GM12878 (cell line): ENCODE measurements around the gene HRH3. TPM values are rescaled to one million over a fixed set of nuclear protein-coding genes. Genes with fewer than 3 reads are reported as not detected.

Experiments
- ATAC-seq: fragments of 200-7000 bp; cut with Tn5 transposase; 3 replicates; pipeline ENCODE4 v1.9.1; 2020; ENCODE audit warnings: mild to moderate bottlenecking, moderate library complexity
- BruUV-seq: library from RNA; stranded (reverse); fragments of 400-500 nt; replicated peaks from 2 replicates; lab custom pipeline; 2021; lab: Mats Ljungman, UMichigan
- CTCF ChIA-PET: fragments of 300-600 bp; sonication (Branson Sonifier 250); formaldehyde crosslinking; extraction: SDS; loops from one replicate; lab custom pipeline; 2021; ENCODE audit warnings: inconsistent platforms; lab: Yijun Ruan, JAX
- POLR2A ChIA-PET: fragments of 350-600 bp; formaldehyde crosslinking; extraction: SDS; loops from one replicate; lab custom pipeline; 2021; ENCODE audit warnings: inconsistent platforms; lab: Charles Lee
- RAD21 ChIA-PET: fragments of 300-600 bp; sonication (Branson Sonifier 250); formaldehyde crosslinking; loops from one replicate; lab custom pipeline; 2023; ENCODE audit warnings: antibody characterized with exemption; ENCODE audit not compliant: unreplicated experiment; lab: Charles Lee
- SMC1A ChIA-PET: fragments of 300-600 bp; sonication (Branson Sonifier 250); formaldehyde crosslinking; loops from one replicate; lab custom pipeline; 2023; ENCODE audit not compliant: unreplicated experiment, uncharacterized antibody; lab: Charles Lee
- DNase-seq: peaks from one replicate; pipeline ENCODE4 v3.0.0-alpha.2; 2011; ENCODE audit warnings: low read depth, low spot score
- FAIRE-seq: peaks from 3 replicates; lab custom pipeline; 2011; peaks lifted over from hg19 to GRCh38; lab: Jason Lieb, UNC
- H2AFZ ChIP-seq: 2 replicates; pipeline ENCODE4 v1.6.0; 2011; ENCODE audit warnings: low read depth, low read length, control low read depth; ENCODE audit not compliant: control insufficient read depth
- H3K27ac ChIP-seq: 2 replicates; pipeline ENCODE4 v1.5.1; 2011; ENCODE audit warnings: control low read depth; ENCODE audit not compliant: control insufficient read depth, insufficient read depth
- H3K27me3 ChIP-seq, 2 experiments: replicated peaks in 1 of 2; 2 replicates each; pipeline versions ENCODE4 v1.6.0 to v1.6.1; 2011; ENCODE audit warnings: low read length in 1 of 2; ENCODE audit not compliant: control insufficient read depth in 2 of 2, insufficient read depth in 2 of 2
- H3K36me3 ChIP-seq, 2 experiments: 2 replicates each; pipeline ENCODE4 v1.5.1; 2011; ENCODE audit warnings: low read length in 1 of 2; ENCODE audit not compliant: control insufficient read depth in 2 of 2, insufficient read depth in 2 of 2
- H3K4me1 ChIP-seq: 2 replicates; pipeline ENCODE4 v1.6.1; 2011; ENCODE audit warnings: mild to moderate bottlenecking, low read length, moderate library complexity, mixed read lengths; ENCODE audit not compliant: control insufficient read depth, insufficient read depth
- H3K4me2 ChIP-seq: 2 replicates; pipeline ENCODE4 v1.6.0; 2011; ENCODE audit warnings: control low read depth; ENCODE audit not compliant: control insufficient read depth, insufficient read depth
- H3K4me3 ChIP-seq: fragments of 200-600 bp; sonication (generic); 2 replicates; pipeline ENCODE4 v1.5.1; 2016
- H3K79me2 ChIP-seq: 2 replicates; pipeline ENCODE4 v1.6.0; 2011; ENCODE audit warnings: low read length; ENCODE audit not compliant: control insufficient read depth, insufficient read depth
- H3K9ac ChIP-seq: 2 replicates; pipeline ENCODE4 v1.8.0; 2011; ENCODE audit warnings: low read length, control low read depth, mixed read lengths; ENCODE audit not compliant: control insufficient read depth, insufficient read depth
- H3K9me3 ChIP-seq: replicated peaks from 3 replicates; pipeline ENCODE4 v1.5.1; 2011; ENCODE audit warnings: mild to moderate bottlenecking, low read length; ENCODE audit not compliant: control insufficient read depth, insufficient read depth
- H4K20me1 ChIP-seq: 2 replicates; pipeline ENCODE4 v1.6.0; 2011; ENCODE audit not compliant: control insufficient read depth, insufficient read depth
- CREB1 ChIP-seq: IDR thresholded peaks from 2 replicates; pipeline ENCODE4 v1.6.1; 2012; ENCODE audit warnings: low read depth, mild to moderate bottlenecking, inconsistent platforms
- RELA ChIP-seq: fragments of 450-650 bp; IDR thresholded peaks from 2 replicates; pipeline ENCODE4 v1.8.0; 2014; ENCODE audit warnings: borderline replicate concordance; ENCODE audit not compliant: partially characterized antibody
- RUNX3 ChIP-seq: IDR thresholded peaks from 2 replicates; pipeline ENCODE4 v1.6.1; 2012; ENCODE audit warnings: low read length, inconsistent platforms
- TARDBP ChIP-seq: IDR thresholded peaks from 2 replicates; pipeline ENCODE4 v1.6.1; 2016; ENCODE audit warnings: borderline replicate concordance
- TCF7 ChIP-seq: IDR thresholded peaks from 2 replicates; pipeline ENCODE4 v1.6.1; 2014; ENCODE audit warnings: antibody characterized with exemption, borderline replicate concordance
- YBX1 ChIP-seq: fragments of 450-650 bp; IDR thresholded peaks from 2 replicates; pipeline ENCODE4 v1.6.1; 2016; ENCODE audit warnings: antibody characterized with exemption
- WGBS: methylation state at CpG from one replicate; pipeline ENCODE4 v1.1.6; 2016; ENCODE audit warnings: low lambda C conversion rate; ENCODE audit not compliant: insufficient replicate concordance, insufficient coverage; ENCODE audit errors: missing lambda C conversion rate; 5-methylcytosine and 5-hydroxymethylcytosine counted together
- in situ Hi-C: fragments of 300-500 bp; cut with MboI; formaldehyde crosslinking; loops from 9 replicates; pipeline ENCODE4 v1.14.3; 2018; ENCODE audit warnings: mixed read lengths
- intact Hi-C: fragments of 100-400 bp; cut with micrococcal nuclease; formaldehyde crosslinking; loops from one replicate; pipeline ENCODE4 v1.14.2; 2022; ENCODE audit not compliant: unreplicated experiment
- polyA plus RNA-seq, 11 experiments: library from polyadenylated mRNA; depleted of rRNA in 4 of 11; unstranded in 6 of 11; stranded (reverse) in 5 of 11; fragments of >200 nt; fragmentation: Nextera tagmentation in 4 of 11; fragmentation: Illumina TruSeq in 1 of 11; extraction: Ambion mirVana in 4 of 11; extraction: Trizol in 1 of 11; gene quantifications; 1 replicate in 1 of 11; 2 replicates in 10 of 11; pipeline versions ENCODE4 v1.2.1 to v1.2.3, GENCODE V29; 2011 to 2016; ENCODE audit warnings: inconsistent platforms in 2 of 11, missing spikeins in 2 of 11, low read depth in 1 of 11
- total RNA-seq, 4 experiments: library from RNA; depleted of rRNA in 3 of 4; stranded (reverse); fragments of >200 nt in 3 of 4; fragmentation: Illumina TruSeq in 1 of 4; extraction: Trizol in 1 of 4; gene quantifications; 2 replicates each; pipeline versions ENCODE4 v1.2.1 to v1.2.3, GENCODE V29; 2013 to 2021
- TF ChIP-seq, protein P1 (sequence below): IDR thresholded peaks from 2 replicates; pipeline ENCODE4 v1.6.1; 2011; ENCODE audit warnings: low read depth, low read length, improper control_type of control experiment, borderline replicate concordance
- TF ChIP-seq, protein P2 (sequence below): fragments of 450-650 bp; IDR thresholded peaks from 2 replicates; pipeline ENCODE4 v1.6.1; 2017; ENCODE audit warnings: borderline replicate concordance
- TF ChIP-seq, protein P3 (sequence below): fragments of 450-650 bp; IDR thresholded peaks from 2 replicates; pipeline ENCODE4 v1.6.1; 2017; ENCODE audit warnings: antibody characterized with exemption, mild to moderate bottlenecking, moderate library complexity
- TF ChIP-seq, protein P4 (sequence below): fragments of 450-650 bp; IDR thresholded peaks from 2 replicates; pipeline ENCODE4 v1.6.1; 2017; ENCODE audit warnings: mild to moderate bottlenecking, moderate library complexity
- TF ChIP-seq, protein P5 (sequence below): IDR thresholded peaks from 2 replicates; pipeline ENCODE4 v1.6.1; 2012; ENCODE audit warnings: low read length, inconsistent platforms

HRH3 gene
- total and polyA plus RNA-seq, 10 of the 15 experiments (the other 5 are each of a cell fraction or from before 2014, with no cell fraction given), result not detected

DNA sequence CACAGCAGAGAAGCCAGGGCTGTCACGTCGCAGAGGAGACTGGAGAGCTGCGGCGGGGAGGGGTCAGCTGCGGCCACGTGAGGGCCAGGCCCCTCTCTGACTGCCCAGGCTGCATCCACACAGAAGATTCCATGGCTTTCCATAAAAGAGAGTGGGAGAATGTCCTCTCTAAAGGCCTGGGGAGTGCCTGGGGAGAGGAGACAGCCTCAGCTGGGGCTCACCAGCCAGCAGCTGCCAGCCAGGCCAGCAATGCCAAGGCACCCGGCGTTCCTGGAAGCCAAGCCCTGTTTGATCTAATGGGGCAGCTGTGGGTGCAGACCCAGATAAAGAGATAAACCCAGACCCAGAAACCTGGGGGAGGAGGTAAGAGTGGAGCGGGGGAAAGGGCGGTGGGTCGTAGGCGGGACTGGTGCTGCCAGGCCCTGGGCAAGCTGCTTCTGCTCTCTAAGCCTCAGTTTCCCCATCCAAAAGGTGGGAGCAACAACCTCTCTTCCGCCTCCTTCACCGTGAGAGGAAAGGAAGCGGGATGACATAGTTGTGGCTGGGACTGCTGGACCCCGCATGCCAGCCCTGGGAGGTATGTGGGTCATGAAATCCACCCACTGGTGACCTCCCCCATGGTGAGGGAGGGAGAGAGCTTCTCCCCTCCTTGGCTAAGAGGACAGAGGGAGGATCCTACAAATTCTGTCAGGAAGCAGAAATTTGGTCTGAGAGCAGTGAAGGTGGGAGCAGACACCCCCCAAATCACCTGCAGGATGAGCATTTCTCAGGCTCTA is 15.1 kb upstream of the HRH3 start (continued):
- TF ChIP-seq, protein P1, sequence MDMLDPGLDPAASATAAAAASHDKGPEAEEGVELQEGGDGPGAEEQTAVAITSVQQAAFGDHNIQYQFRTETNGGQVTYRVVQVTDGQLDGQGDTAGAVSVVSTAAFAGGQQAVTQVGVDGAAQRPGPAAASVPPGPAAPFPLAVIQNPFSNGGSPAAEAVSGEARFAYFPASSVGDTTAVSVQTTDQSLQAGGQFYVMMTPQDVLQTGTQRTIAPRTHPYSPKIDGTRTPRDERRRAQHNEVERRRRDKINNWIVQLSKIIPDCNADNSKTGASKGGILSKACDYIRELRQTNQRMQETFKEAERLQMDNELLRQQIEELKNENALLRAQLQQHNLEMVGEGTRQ, result no peak
- TF ChIP-seq, protein P2, sequence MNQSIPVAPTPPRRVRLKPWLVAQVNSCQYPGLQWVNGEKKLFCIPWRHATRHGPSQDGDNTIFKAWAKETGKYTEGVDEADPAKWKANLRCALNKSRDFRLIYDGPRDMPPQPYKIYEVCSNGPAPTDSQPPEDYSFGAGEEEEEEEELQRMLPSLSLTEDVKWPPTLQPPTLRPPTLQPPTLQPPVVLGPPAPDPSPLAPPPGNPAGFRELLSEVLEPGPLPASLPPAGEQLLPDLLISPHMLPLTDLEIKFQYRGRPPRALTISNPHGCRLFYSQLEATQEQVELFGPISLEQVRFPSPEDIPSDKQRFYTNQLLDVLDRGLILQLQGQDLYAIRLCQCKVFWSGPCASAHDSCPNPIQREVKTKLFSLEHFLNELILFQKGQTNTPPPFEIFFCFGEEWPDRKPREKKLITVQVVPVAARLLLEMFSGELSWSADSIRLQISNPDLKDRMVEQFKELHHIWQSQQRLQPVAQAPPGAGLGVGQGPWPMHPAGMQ, result no peak
- no peak for TF ChIP-seq YBX1
- no peak for TF ChIP-seq RELA
- TF ChIP-seq, all 136 proteins: peak for 0

DNA sequence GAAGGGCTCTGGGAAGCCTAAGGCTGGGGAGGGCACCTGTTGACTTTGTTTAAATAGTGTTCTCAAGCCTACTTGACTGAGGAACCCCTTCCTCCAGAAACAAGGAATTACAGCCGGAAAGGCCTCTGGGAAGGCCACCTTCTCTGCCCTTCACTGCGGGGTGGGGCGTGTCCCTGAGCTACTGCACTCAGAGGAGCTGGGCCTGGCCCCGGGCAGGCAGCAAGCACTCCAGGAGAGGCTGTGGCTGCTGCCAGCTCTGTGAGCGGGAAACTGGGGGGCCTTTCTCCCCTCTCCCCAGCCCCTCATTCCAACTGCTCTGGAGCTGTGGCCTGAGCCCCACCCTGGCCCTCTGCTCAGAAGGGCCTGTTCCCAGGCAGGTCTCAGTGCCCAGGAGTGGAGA is 14.3 kb upstream of the HRH3 start:
- RAD21 ChIA-PET, result no interaction called here
- in situ Hi-C loops, result no loop called here
- Histone ChIP-seq H3K27me3 (no peaks in the 10 kb centered on the region), H3K27ac (no peak overlapping the region), H3K4me3 (no peak overlapping the region), H3K9ac (no peak overlapping the region), H4K20me1 (no peaks in the 10 kb centered on the region), H3K4me1 (peaks cover 5% of the 10 kb centered on the region), H3K79me2 (peaks cover 7% of the 10 kb centered on the region), H2AFZ (no peak overlapping the region), H3K4me2 (no peak overlapping the region), H3K36me3 (no peaks in the 10 kb centered on the region), H3K9me3 (no peaks in the 10 kb centered on the region; the same call in 2 of the 3 replicates)
- no peak for FAIRE-seq
- intact Hi-C loops, result no loop called here
- no TSS peak for BruUV-seq
- CTCF ChIA-PET, result interaction anchor here (0.6 kb wide), 1 partner anchor 572 kb away, joined by 3 read pairs; no protein-coding TSS in a partner anchor
- ATAC-seq, result no peak
- 28% methylated on average over 5 of the region's 5 CpGs for WGBS
- SMC1A ChIA-PET, result no interaction called here
- no peak for DNase-seq
- POLR2A ChIA-PET, result no interaction called here
- TF ChIP-seq RUNX3, result no peak
- no peak for TF ChIP-seq TARDBP
- TF ChIP-seq, protein P3, sequence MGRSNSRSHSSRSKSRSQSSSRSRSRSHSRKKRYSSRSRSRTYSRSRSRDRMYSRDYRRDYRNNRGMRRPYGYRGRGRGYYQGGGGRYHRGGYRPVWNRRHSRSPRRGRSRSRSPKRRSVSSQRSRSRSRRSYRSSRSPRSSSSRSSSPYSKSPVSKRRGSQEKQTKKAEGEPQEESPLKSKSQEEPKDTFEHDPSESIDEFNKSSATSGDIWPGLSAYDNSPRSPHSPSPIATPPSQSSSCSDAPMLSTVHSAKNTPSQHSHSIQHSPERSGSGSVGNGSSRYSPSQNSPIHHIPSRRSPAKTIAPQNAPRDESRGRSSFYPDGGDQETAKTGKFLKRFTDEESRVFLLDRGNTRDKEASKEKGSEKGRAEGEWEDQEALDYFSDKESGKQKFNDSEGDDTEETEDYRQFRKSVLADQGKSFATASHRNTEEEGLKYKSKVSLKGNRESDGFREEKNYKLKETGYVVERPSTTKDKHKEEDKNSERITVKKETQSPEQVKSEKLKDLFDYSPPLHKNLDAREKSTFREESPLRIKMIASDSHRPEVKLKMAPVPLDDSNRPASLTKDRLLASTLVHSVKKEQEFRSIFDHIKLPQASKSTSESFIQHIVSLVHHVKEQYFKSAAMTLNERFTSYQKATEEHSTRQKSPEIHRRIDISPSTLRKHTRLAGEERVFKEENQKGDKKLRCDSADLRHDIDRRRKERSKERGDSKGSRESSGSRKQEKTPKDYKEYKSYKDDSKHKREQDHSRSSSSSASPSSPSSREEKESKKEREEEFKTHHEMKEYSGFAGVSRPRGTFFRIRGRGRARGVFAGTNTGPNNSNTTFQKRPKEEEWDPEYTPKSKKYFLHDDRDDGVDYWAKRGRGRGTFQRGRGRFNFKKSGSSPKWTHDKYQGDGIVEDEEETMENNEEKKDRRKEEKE, result no peak
- TF ChIP-seq, protein P4, sequence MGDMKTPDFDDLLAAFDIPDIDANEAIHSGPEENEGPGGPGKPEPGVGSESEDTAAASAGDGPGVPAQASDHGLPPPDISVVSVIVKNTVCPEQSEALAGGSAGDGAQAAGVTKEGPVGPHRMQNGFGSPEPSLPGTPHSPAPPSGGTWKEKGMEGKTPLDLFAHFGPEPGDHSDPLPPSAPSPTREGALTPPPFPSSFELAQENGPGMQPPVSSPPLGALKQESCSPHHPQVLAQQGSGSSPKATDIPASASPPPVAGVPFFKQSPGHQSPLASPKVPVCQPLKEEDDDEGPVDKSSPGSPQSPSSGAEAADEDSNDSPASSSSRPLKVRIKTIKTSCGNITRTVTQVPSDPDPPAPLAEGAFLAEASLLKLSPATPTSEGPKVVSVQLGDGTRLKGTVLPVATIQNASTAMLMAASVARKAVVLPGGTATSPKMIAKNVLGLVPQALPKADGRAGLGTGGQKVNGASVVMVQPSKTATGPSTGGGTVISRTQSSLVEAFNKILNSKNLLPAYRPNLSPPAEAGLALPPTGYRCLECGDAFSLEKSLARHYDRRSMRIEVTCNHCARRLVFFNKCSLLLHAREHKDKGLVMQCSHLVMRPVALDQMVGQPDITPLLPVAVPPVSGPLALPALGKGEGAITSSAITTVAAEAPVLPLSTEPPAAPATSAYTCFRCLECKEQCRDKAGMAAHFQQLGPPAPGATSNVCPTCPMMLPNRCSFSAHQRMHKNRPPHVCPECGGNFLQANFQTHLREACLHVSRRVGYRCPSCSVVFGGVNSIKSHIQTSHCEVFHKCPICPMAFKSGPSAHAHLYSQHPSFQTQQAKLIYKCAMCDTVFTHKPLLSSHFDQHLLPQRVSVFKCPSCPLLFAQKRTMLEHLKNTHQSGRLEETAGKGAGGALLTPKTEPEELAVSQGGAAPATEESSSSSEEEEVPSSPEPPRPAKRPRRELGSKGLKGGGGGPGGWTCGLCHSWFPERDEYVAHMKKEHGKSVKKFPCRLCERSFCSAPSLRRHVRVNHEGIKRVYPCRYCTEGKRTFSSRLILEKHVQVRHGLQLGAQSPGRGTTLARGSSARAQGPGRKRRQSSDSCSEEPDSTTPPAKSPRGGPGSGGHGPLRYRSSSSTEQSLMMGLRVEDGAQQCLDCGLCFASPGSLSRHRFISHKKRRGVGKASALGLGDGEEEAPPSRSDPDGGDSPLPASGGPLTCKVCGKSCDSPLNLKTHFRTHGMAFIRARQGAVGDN, result no peak
- TF ChIP-seq CREB1, result no peak
- TF ChIP-seq TCF7, result no peak
- TF ChIP-seq, protein P5, sequence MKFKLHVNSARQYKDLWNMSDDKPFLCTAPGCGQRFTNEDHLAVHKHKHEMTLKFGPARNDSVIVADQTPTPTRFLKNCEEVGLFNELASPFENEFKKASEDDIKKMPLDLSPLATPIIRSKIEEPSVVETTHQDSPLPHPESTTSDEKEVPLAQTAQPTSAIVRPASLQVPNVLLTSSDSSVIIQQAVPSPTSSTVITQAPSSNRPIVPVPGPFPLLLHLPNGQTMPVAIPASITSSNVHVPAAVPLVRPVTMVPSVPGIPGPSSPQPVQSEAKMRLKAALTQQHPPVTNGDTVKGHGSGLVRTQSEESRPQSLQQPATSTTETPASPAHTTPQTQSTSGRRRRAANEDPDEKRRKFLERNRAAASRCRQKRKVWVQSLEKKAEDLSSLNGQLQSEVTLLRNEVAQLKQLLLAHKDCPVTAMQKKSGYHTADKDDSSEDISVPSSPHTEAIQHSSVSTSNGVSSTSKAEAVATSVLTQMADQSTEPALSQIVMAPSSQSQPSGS, result no peak
